ENCODE results near the gene KIF1B. TPM values are rescaled to one million over a fixed set of nuclear protein-coding genes. Genes with fewer than 3 reads are reported as not detected.
"Not testable (repeated sequence)": the region's sequence is repeated elsewhere in the genome, so short reads cannot be mapped to it uniquely, and the experiment has no call there.

The KIF1B gene
- total RNA-seq, 1 experiment from 2014 or later, result 33.0 TPM

- ChIA-PET POLR2A (no interaction called here), CTCF (no interaction called here)
- TF ChIP-seq TCF7L2 (IDR thresholded peaks at IDR 0.05; ENCODE audit: low read depth, low read length), result no peak
- TF ChIP-seq CTCF (IDR thresholded peaks at IDR 0.05), result no peak
- TF ChIP-seq REST (IDR thresholded peaks at IDR 0.05; ENCODE audit: insufficient read depth in 1 of 2, low read depth in 2 of 2, low read length in 1 of 2), result no peak
- no peak for TF ChIP-seq POLR2AphosphoS5 (IDR thresholded peaks at IDR 0.05; ENCODE audit: low read depth, low read length)
- no peak for TF ChIP-seq SIN3A (IDR thresholded peaks at IDR 0.05; ENCODE audit: borderline replicate concordance, insufficient read depth, low read depth, low read length)
- intact Hi-C loops (cut with micrococcal nuclease; ENCODE audit: unreplicated experiment) (no loop called here), in situ Hi-C loops (cut with HindIII; ENCODE audit: low pct_unique_long_range_greater_than_20kb, low sequenced_read_pairs) (no loop called here)
- no peak overlapping the region for H3K27ac ChIP-seq (ENCODE audit: low read length)
- no peak for ATAC-seq
- BruUV-seq (replicated peaks), result no TSS peak
- no peaks in the 10 kb centered on the region for H3K4me1 ChIP-seq (ENCODE audit: control insufficient read depth, insufficient read depth, low read length)
- no peaks in the 10 kb centered on the region for H3K27me3 ChIP-seq (ENCODE audit: control insufficient read depth, insufficient read depth, low read length)
- H3K9me3 ChIP-seq (ENCODE audit: control insufficient read depth, insufficient read depth, low read depth, low read length), result no peaks in the 10 kb centered on the region
- no peak for DNase-seq (ENCODE audit: low read depth, low spot score)
- no peak overlapping the region for H3K4me3 ChIP-seq (ENCODE audit: low read depth in 2 of 2, low read length in 2 of 2)
- H3K36me3 ChIP-seq (ENCODE audit: control insufficient read depth, insufficient read depth, low read length), result no peaks in the 10 kb centered on the region
Measured at GRCh38 chr1:10253149-10253548, 42.8 kb downstream of the KIF1B start.

GRCh38 chr1:10253755-10254154 is 43.4 kb downstream of the KIF1B start:
- TF ChIP-seq POLR2AphosphoS5 (IDR thresholded peaks at IDR 0.05; ENCODE audit: low read depth, low read length), result no peak
- Histone ChIP-seq H3K4me1 (ENCODE audit: control insufficient read depth, insufficient read depth, low read length) (no peaks in the 10 kb centered on the region), H3K27ac (ENCODE audit: low read length) (no peak overlapping the region), H3K9me3 (ENCODE audit: control insufficient read depth, insufficient read depth, low read depth, low read length) (no peaks in the 10 kb centered on the region), H3K4me3 (ENCODE audit: low read depth in 2 of 2, low read length in 2 of 2) (no peak overlapping the region), H3K36me3 (ENCODE audit: control insufficient read depth, insufficient read depth, low read length) (no peaks in the 10 kb centered on the region), H3K27me3 (ENCODE audit: control insufficient read depth, insufficient read depth, low read length) (no peaks in the 10 kb centered on the region)
- ATAC-seq (0 out of 2 replicates have a peak, but pooled peaks have one; percentile 60), DNase-seq (ENCODE audit: low read depth, low spot score) (no peak)
- ChIA-PET CTCF (no interaction called here), POLR2A (no interaction called here)
- BruUV-seq (replicated peaks), result no TSS peak
- intact Hi-C loops (cut with micrococcal nuclease; ENCODE audit: unreplicated experiment) (no loop called here), in situ Hi-C loops (cut with HindIII; ENCODE audit: low pct_unique_long_range_greater_than_20kb, low sequenced_read_pairs) (no loop called here)

- Histone ChIP-seq H3K36me3 (ENCODE audit: control insufficient read depth, insufficient read depth, low read length) (no peaks in the 10 kb centered on the region), H3K27me3 (ENCODE audit: control insufficient read depth, insufficient read depth, low read length) (no peaks in the 10 kb centered on the region), H3K4me3 (ENCODE audit: low read depth in 2 of 2, low read length in 2 of 2) (no peak overlapping the region), H3K4me1 (ENCODE audit: control insufficient read depth, insufficient read depth, low read length) (no peaks in the 10 kb centered on the region), H3K9me3 (ENCODE audit: control insufficient read depth, insufficient read depth, low read depth, low read length) (no peaks in the 10 kb centered on the region), H3K27ac (ENCODE audit: low read length) (no peak overlapping the region)
- no TSS peak for BruUV-seq (replicated peaks)
- intact Hi-C loops (cut with micrococcal nuclease; ENCODE audit: unreplicated experiment), result no loop called here
- TF ChIP-seq TCF7L2 (IDR thresholded peaks at IDR 0.05; ENCODE audit: low read depth, low read length) (no peak), CTCF (IDR thresholded peaks at IDR 0.05) (no peak), SIN3A (IDR thresholded peaks at IDR 0.05; ENCODE audit: borderline replicate concordance, insufficient read depth, low read depth, low read length) (no peak), POLR2AphosphoS5 (IDR thresholded peaks at IDR 0.05; ENCODE audit: low read depth, low read length) (no peak), REST (IDR thresholded peaks at IDR 0.05; ENCODE audit: insufficient read depth in 1 of 2, low read depth in 2 of 2, low read length in 1 of 2) (no peak)
- ATAC-seq (no peak), DNase-seq (ENCODE audit: low read depth, low spot score) (no peak)
- POLR2A ChIA-PET, result no interaction called here
- in situ Hi-C loops (cut with HindIII; ENCODE audit: low pct_unique_long_range_greater_than_20kb, low sequenced_read_pairs), result no loop called here
- CTCF ChIA-PET, result no interaction called here
Measured at GRCh38 chr1:10257851-10258250, 47.5 kb downstream of the KIF1B start.

GRCh38 chr1:10259547-10259946 is 49.2 kb downstream of the KIF1B start:
- H3K4me3 ChIP-seq (ENCODE audit: low read depth in 2 of 2, low read length in 2 of 2); H3K27me3 ChIP-seq (ENCODE audit: control insufficient read depth, insufficient read depth, low read length); H3K36me3 ChIP-seq (ENCODE audit: control insufficient read depth, insufficient read depth, low read length); H3K4me1 ChIP-seq (ENCODE audit: control insufficient read depth, insufficient read depth, low read length); ATAC-seq; H3K27ac ChIP-seq (ENCODE audit: low read length); in situ Hi-C loops (cut with HindIII; ENCODE audit: low pct_unique_long_range_greater_than_20kb, low sequenced_read_pairs); H3K9me3 ChIP-seq (ENCODE audit: control insufficient read depth, insufficient read depth, low read depth, low read length); DNase-seq (ENCODE audit: low read depth, low spot score); BruUV-seq (replicated peaks); intact Hi-C loops (cut with micrococcal nuclease; ENCODE audit: unreplicated experiment); POLR2A ChIA-PET: not testable (repeated sequence)
- CTCF ChIA-PET, result interaction anchor here (0.6 kb wide), 1 partner anchor 49 kb away, joined by 3 read pairs; the partner anchor contains the start of gene KIF1B

Data from Panc1 (cell line).